GM13977 (cell line): ENCODE data around the gene NUP188.
"Not testable (repeated sequence)": the region's sequence is repeated elsewhere in the genome, so short reads cannot be mapped to it uniquely, and the experiment has no call there.

Experiments used
- DNase-seq: peaks from one replicate; pipeline ENCODE4 v3.0.0; 2012; ENCODE audit warnings: low spot score
- CTCF ChIP-seq: IDR thresholded peaks from 2 replicates; pipeline ENCODE4 v1.5.1; 2012; ENCODE audit warnings: mild to moderate bottlenecking, control low read depth; ENCODE audit not compliant: insufficient read depth; ENCODE audit errors: extremely low read depth, missing control alignments
- in situ Hi-C: fragments of 300-500 bp; cut with MboI; formaldehyde crosslinking; loops from one replicate; pipeline ENCODE4 v1.12.0; 2022; ENCODE audit warnings: low sequenced_read_pairs, low pct_unique_long_range_greater_than_20kb, mixed read lengths, inconsistent platforms; ENCODE audit not compliant: unreplicated experiment

Gene NUP188

GRCh38 chr9:128998462-128998861 is 51.0 kb downstream of the NUP188 start:
- TF ChIP-seq CTCF = no peak
- no peak for DNase-seq
- in situ Hi-C loops = no loop called here

- in situ Hi-C loops = no loop called here
- no peak for DNase-seq
- no peak for TF ChIP-seq CTCF
These were observed 52.2 kb downstream of the NUP188 start for GRCh38 chr9:128999581-129000206.

DNA sequence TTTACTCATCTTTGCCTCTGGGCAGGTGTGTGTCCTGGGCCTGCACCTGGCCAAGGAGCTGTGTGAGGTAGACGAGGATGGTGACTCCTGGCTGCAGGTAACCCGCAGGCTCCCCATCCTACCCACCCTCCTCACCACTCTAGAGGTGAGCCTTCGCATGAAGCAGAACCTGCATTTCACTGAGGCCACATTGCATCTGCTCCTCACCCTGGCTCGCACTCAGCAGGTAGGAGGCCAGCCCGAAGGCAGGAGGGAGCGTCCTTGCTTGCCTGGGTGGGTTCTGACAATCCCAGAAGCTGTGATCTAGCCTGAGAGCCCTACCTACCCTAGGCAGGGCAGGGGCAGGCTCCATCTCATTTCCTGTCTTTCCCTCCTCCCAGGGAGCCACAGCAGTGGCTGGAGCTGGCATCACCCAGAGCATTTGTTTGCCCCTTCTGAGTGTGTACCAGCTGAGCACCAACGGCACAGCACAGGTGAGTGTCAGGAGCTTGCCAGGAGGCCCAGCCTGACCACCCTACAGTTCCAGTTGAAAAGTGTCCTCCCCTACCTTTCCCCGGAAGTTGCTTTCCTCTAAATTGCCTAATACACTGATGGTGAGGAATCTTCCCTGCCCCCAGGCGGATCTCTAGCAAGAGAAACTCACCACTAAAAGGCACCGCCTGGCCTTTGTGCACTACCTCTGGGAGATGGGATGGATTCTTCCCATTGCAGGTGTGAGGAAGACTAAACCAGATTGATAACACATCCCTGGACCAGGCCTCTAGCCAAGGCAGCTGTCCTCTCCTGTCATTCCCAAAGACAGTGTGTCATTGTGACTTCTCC is 54.2 kb downstream of the NUP188 start:
- no peak for TF ChIP-seq CTCF
- DNase-seq = no peak
- in situ Hi-C loops = no loop called here

GRCh38 chr9:129002992-129003391 is 55.5 kb downstream of the NUP188 start:
- in situ Hi-C loops = no loop called here
- no peak for TF ChIP-seq CTCF
- no peak for DNase-seq

DNA sequence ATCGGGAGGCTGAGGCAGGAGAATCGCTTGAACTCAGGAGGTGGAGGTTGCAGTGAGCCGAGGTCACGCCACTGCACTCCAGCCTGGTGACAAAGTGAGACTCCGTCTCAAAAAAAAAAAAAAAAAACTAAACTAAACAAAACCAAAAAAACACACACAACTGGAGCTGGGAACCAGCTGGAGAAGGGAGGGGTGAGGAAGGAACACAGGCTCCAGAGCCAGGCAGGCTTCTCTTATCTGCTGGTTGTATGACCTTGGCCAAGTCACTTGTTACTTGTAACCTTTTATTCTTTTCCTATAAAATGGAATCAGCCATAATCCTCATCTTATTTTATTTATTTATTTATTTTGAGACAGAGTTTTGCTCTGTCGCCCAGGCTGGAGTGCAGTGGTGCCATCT is 56.7 kb downstream of the NUP188 start:
- DNase-seq, in situ Hi-C loops: not testable (repeated sequence)

DNA sequence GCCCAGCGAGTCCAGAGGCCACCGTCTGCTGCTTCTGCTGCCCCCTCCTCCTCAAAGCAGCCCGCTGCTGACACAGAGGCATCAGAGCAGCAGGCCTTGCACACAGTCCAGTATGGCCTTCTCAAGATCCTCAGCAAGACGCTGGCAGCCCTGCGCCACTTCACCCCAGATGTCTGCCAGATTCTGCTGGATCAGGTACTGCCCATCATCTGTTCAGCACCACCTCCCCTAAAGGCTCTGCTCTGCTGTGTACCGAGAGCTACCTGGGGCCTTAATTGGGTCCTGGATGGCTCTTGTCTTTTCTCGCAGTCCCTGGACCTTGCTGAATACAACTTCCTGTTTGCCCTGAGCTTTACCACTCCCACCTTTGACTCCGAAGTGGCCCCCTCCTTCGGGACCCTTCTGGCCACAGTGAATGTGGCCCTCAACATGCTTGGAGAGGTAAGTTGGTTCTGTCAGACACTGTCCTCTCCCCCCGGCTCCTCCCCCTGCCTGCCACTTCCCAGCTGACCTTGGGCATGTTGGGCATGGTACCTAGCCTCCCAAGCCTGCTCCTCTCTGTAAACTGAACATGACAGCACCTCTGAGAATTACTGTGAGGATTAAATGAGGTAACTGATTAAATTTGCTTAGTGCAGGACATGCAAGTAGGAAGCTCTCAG is 58.0 kb downstream of the NUP188 start:
- DNase-seq = no peak
- in situ Hi-C loops = no loop called here
- no peak for TF ChIP-seq CTCF
